Loucy (cell line): ENCODE results near the gene ENTR1.

Source experiments
- H2AFZ ChIP-seq: fragments of 200-600 bp; sonication (generic); 2 replicates; pipeline ENCODE4 v1.6.0; 2016; ENCODE audit warnings: antibody characterized with exemption, mild to moderate bottlenecking, low read length, moderate library complexity
- H3F3A ChIP-seq: fragments of 200-600 bp; 2 replicates; pipeline ENCODE4 v1.6.0; 2016; ENCODE audit warnings: antibody characterized with exemption, low read depth, mild to moderate bottlenecking
- H3K27me3 ChIP-seq: fragments of 200-600 bp; sonication (generic); 2 replicates; pipeline ENCODE4 v1.6.1; 2014; ENCODE audit warnings: low read length, mild to moderate bottlenecking; ENCODE audit not compliant: insufficient read depth, poor library complexity, severe bottlenecking
- H3K36me3 ChIP-seq: fragments of 200-600 bp; sonication (generic); 2 replicates; pipeline ENCODE4 v1.6.1; 2016; ENCODE audit warnings: low read length; ENCODE audit not compliant: insufficient read depth
- H3K4me1 ChIP-seq: fragments of 200-600 bp; sonication (generic); 2 replicates; pipeline ENCODE4 v1.5.1; 2014; ENCODE audit warnings: low read length, mild to moderate bottlenecking; ENCODE audit not compliant: insufficient read depth, poor library complexity, severe bottlenecking
- H3K4me2 ChIP-seq: fragments of 200-600 bp; sonication (generic); 2 replicates; pipeline ENCODE4 v1.6.0; 2014; ENCODE audit warnings: antibody characterized with exemption, low read length, low read depth, mild to moderate bottlenecking; ENCODE audit not compliant: poor library complexity, severe bottlenecking
- H3K4me3 ChIP-seq: fragments of 200-600 bp; sonication (generic); 2 replicates; pipeline ENCODE4 v1.5.1; 2014; ENCODE audit warnings: low read length, mild to moderate bottlenecking, mixed read lengths; ENCODE audit not compliant: poor library complexity, severe bottlenecking
- H3K79me2 ChIP-seq: fragments of 200-600 bp; sonication (generic); 2 replicates; pipeline ENCODE4 v1.6.1; 2014; ENCODE audit warnings: low read length; ENCODE audit not compliant: insufficient read depth
- H3K9ac ChIP-seq: fragments of 200-600 bp; sonication (generic); 2 replicates; pipeline ENCODE4 v1.6.0; 2014; ENCODE audit warnings: mild to moderate bottlenecking, low read depth, low read length, moderate library complexity; ENCODE audit not compliant: poor library complexity, severe bottlenecking
- H3K9me2 ChIP-seq: fragments of 200-600 bp; sonication (generic); replicated peaks from 2 replicates; pipeline ENCODE4 v1.6.1; 2016; ENCODE audit warnings: low read depth, low read length, mixed read lengths
- H3K9me3 ChIP-seq: fragments of 200-600 bp; sonication (generic); 2 replicates; pipeline ENCODE4 v1.6.1; 2014; ENCODE audit warnings: mild to moderate bottlenecking, antibody characterized with exemption, low read length, low read depth; ENCODE audit not compliant: insufficient read depth
- H4K20me1 ChIP-seq: fragments of 200-600 bp; sonication (generic); 2 replicates; pipeline ENCODE4 v1.6.0; 2014; ENCODE audit warnings: antibody characterized with exemption, low read length, mild to moderate bottlenecking; ENCODE audit not compliant: insufficient read depth, poor library complexity, severe bottlenecking
- EZH2phosphoT487 ChIP-seq: fragments of 200-600 bp; IDR thresholded peaks from 2 replicates; pipeline ENCODE4 v1.6.1; 2018; ENCODE audit warnings: antibody characterized with exemption, mild to moderate bottlenecking, moderate library complexity, borderline replicate concordance
- TF ChIP-seq, protein P1 (sequence below): fragments of 200-600 bp; sonication (generic); conservative IDR thresholded peaks from 2 replicates; pipeline ENCODE4 v1.5.1; 2014; ENCODE audit warnings: mild to moderate bottlenecking, antibody characterized with exemption, low read length

Gene ENTR1

DNA sequence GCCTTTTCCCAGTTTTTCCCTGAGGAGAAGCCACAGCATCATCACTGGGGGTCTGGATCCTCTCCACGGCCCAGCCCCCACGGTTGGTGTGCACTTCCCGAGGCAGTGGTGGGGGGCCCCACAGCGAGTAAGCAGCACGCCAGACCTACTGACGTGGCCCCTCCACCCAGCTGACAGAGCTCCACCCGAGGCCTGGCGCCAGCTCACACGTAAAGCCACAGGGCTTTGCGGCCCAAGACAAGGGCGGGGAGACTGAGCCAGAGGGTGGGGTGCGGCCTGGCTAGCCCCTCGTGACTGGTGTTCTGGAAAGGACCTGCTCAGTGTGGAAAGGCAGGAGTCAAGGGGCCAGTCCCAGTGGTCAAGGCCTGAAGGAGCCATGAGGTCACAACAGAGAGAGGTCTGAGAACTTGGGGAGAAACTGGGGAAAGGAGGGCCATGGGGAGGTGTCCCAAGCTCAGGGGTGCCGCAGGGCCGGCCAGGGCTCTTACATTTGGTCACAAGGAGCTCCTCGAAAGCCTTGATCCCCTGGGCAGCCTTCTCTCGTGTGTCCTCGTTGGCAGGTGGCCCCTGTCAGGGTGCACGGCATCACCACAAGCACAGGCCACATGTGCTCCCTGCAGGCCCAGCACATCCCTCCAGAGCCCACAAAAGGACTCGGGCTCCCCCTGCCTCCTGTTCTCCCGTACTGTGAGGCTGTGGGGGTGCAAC is 15.9 kb downstream of the ENTR1 start:
- no peak overlapping the region for H3K9ac ChIP-seq
- peaks cover 12% of the 10 kb centered on the region for H3K4me1 ChIP-seq
- H3K36me3 ChIP-seq = peaks cover 39% of the 10 kb centered on the region; the same call in 1 of the 2 replicates
- no peak overlapping the region for H2AFZ ChIP-seq
- no peaks in the 10 kb centered on the region for H3F3A ChIP-seq
- H3K4me3 ChIP-seq = no peak overlapping the region
- H3K79me2 ChIP-seq = peaks cover 22% of the 10 kb centered on the region
- TF ChIP-seq, protein P1, sequence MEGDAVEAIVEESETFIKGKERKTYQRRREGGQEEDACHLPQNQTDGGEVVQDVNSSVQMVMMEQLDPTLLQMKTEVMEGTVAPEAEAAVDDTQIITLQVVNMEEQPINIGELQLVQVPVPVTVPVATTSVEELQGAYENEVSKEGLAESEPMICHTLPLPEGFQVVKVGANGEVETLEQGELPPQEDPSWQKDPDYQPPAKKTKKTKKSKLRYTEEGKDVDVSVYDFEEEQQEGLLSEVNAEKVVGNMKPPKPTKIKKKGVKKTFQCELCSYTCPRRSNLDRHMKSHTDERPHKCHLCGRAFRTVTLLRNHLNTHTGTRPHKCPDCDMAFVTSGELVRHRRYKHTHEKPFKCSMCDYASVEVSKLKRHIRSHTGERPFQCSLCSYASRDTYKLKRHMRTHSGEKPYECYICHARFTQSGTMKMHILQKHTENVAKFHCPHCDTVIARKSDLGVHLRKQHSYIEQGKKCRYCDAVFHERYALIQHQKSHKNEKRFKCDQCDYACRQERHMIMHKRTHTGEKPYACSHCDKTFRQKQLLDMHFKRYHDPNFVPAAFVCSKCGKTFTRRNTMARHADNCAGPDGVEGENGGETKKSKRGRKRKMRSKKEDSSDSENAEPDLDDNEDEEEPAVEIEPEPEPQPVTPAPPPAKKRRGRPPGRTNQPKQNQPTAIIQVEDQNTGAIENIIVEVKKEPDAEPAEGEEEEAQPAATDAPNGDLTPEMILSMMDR = no peak
- TF ChIP-seq EZH2phosphoT487 = no peak
- no peaks in the 10 kb centered on the region for H3K27me3 ChIP-seq
- no peaks in the 10 kb centered on the region for H3K9me3 ChIP-seq
- peaks cover 16% of the 10 kb centered on the region for H4K20me1 ChIP-seq
- H3K4me2 ChIP-seq = no peak overlapping the region
- no peaks in the 10 kb centered on the region for H3K9me2 ChIP-seq

DNA sequence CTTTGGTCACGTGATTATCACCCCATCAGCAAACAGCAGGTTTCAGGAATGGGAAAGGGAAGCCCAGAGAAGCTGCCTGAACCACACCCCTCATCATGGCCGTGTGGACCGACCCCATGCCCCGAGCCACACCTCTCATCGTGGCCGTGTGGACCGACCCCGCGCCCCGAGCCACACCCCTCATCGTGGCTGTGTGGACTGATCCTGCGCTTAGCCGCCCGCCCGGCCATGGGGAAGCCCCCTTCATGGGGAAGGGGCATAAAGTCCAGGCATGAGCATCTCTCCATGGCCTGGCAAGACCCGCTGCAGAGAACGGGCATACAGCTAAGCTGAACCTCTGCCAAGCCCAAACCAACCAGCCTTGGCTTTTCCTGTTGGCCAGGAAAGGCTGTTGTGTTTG is 16.9 kb downstream of the ENTR1 start:
- H4K20me1 ChIP-seq = peaks cover 7% of the 10 kb centered on the region
- no peaks in the 10 kb centered on the region for H3K27me3 ChIP-seq
- no peaks in the 10 kb centered on the region for H3K9me2 ChIP-seq
- peaks cover 39% of the 10 kb centered on the region; the same call in 1 of the 2 replicates for H3K36me3 ChIP-seq
- H3F3A ChIP-seq = no peaks in the 10 kb centered on the region
- H3K9ac ChIP-seq = no peak overlapping the region
- TF ChIP-seq, protein P1 = no peak
- TF ChIP-seq EZH2phosphoT487 = no peak
- H3K9me3 ChIP-seq = no peaks in the 10 kb centered on the region
- no peak overlapping the region for H2AFZ ChIP-seq
- no peak overlapping the region for H3K4me2 ChIP-seq
- no peak overlapping the region for H3K4me3 ChIP-seq
- peaks cover 5% of the 10 kb centered on the region for H3K4me1 ChIP-seq
- H3K79me2 ChIP-seq = peaks cover 13% of the 10 kb centered on the region

DNA sequence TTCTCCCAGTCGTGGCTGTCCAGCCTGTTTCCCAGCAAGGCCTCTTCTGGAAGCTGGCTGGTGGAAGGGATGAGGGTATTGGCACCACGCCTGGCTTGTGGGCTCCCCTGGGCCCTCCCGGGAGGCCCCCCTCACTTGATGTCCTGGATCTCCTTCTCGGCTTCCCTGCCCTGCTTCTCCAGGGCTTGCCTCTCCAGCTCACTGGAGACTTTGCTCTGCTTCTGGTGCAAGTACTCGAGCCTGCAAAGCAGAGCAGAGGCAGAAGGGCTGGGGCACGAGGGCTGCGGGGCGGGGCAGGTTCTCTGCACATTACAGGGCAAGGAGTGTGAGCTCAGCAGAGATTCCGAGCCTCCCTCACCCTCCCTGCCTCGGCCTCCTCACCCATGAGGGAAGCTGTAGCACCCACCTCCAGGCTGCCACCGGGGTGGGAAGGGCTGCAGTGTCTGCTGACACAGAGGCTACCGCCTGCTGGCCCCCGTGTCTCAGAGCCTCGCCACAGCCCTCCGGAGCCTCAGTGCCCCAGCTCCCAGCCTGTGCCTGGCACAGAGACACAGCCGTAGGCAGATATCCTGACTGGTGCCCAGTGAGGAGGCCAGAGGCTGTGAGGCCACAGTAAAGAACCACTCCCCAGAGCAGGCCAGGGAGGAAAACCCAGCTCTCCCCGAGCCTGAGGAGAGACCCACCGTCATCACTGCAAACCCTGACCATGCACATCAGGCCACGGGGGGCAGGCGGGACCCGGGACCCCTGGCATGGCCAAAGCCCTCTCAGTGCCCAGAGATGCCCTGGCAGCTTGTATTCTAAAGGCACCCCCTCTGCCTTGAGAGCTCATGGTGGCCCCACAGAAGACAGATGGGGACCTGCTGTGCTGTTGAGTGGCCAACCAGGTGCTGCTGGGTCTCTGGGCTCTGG is 17.6 kb downstream of the ENTR1 start:
- H3K27me3 ChIP-seq = no peaks in the 10 kb centered on the region
- H3K9ac ChIP-seq = no peak overlapping the region
- no peaks in the 10 kb centered on the region for H3K9me2 ChIP-seq
- no peaks in the 10 kb centered on the region for H3F3A ChIP-seq
- peaks cover 39% of the 10 kb centered on the region; the same call in 1 of the 2 replicates for H3K36me3 ChIP-seq
- no peak overlapping the region for H3K4me3 ChIP-seq
- TF ChIP-seq EZH2phosphoT487 = no peak
- TF ChIP-seq, protein P1 = no peak
- no peak overlapping the region for H3K4me2 ChIP-seq
- H2AFZ ChIP-seq = no peak overlapping the region
- peaks cover 2% of the 10 kb centered on the region for H4K20me1 ChIP-seq
- H3K4me1 ChIP-seq = no peaks in the 10 kb centered on the region
- H3K79me2 ChIP-seq = peaks cover 6% of the 10 kb centered on the region; the same call in 1 of the 2 replicates
- H3K9me3 ChIP-seq = no peaks in the 10 kb centered on the region
